HEK293 (cell line): ENCODE measurements around the gene SLC6A17.

Source experiments
- GLI2 ChIP-seq: fragments of 450-650 bp; formaldehyde crosslinking; IDR thresholded peaks from 2 replicates; pipeline ENCODE4; 2017; ENCODE audit warnings: missing biosample characterization, missing genetic modification characterization, low read depth, borderline replicate concordance
- ZNF350 ChIP-seq: fragments of 450-650 bp; formaldehyde crosslinking; IDR thresholded peaks from 2 replicates; pipeline ENCODE4 v1.5.0; 2017; ENCODE audit warnings: missing biosample characterization, mild to moderate bottlenecking, missing genetic modification characterization
- ZNF354C ChIP-seq: fragments of 450-650 bp; formaldehyde crosslinking; IDR thresholded peaks from 2 replicates; pipeline ENCODE4 v1.5.1; 2016; ENCODE audit warnings: missing biosample characterization, missing genetic modification characterization, low read depth, borderline replicate concordance
- TF ChIP-seq, protein P1 (sequence below): fragments of 450-650 bp; formaldehyde crosslinking; IDR thresholded peaks from 2 replicates; pipeline ENCODE4 v1.5.1; 2016; ENCODE audit warnings: missing biosample characterization, missing genetic modification characterization

SLC6A17 gene

DNA sequence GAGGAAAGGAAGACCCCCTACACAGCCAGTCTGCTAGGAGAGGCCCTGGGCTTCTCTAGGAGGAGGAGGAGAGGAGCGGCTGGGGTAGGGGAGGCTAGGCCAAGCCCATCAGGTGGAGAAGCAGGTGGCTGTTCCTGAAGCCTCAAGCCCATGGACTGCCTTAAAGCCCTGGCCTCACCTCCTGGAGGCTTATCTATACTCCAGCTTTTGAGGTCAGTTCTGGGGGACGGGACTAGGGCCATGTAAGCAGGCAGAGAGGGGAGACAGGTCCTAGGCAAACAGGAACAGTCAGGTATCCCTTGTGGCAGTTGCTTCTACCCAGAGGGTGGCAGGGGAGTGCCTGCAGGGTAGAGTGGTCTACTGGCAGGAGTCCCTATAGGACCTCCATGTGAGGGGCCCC is 100.5 kb downstream of the SLC6A17 start (continued):
- TF ChIP-seq, protein P1, sequence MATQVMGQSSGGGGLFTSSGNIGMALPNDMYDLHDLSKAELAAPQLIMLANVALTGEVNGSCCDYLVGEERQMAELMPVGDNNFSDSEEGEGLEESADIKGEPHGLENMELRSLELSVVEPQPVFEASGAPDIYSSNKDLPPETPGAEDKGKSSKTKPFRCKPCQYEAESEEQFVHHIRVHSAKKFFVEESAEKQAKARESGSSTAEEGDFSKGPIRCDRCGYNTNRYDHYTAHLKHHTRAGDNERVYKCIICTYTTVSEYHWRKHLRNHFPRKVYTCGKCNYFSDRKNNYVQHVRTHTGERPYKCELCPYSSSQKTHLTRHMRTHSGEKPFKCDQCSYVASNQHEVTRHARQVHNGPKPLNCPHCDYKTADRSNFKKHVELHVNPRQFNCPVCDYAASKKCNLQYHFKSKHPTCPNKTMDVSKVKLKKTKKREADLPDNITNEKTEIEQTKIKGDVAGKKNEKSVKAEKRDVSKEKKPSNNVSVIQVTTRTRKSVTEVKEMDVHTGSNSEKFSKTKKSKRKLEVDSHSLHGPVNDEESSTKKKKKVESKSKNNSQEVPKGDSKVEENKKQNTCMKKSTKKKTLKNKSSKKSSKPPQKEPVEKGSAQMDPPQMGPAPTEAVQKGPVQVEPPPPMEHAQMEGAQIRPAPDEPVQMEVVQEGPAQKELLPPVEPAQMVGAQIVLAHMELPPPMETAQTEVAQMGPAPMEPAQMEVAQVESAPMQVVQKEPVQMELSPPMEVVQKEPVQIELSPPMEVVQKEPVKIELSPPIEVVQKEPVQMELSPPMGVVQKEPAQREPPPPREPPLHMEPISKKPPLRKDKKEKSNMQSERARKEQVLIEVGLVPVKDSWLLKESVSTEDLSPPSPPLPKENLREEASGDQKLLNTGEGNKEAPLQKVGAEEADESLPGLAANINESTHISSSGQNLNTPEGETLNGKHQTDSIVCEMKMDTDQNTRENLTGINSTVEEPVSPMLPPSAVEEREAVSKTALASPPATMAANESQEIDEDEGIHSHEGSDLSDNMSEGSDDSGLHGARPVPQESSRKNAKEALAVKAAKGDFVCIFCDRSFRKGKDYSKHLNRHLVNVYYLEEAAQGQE = no peak
- TF ChIP-seq GLI2 (tag by site-specific recombination) = no peak
- TF ChIP-seq ZNF354C = no peak
- TF ChIP-seq ZNF350 (tag by site-specific recombination) = no peak
